Panc1 (cell line): Measurements from ENCODE around the gene GOLGA1. TPM values are rescaled to one million over a fixed set of nuclear protein-coding genes. Genes with fewer than 3 reads are reported as not detected.
"Not testable (repeated sequence)": the region's sequence is repeated elsewhere in the genome, so short reads cannot be mapped to it uniquely, and the experiment has no call there.

Source experiments
- ATAC-seq: fragments of 200-7000 bp; cut with Tn5 transposase; 2 replicates; pipeline ENCODE4 v1.9.1; 2020; ENCODE audit warnings: mild to moderate bottlenecking, moderate library complexity
- BruUV-seq: library from RNA; stranded (reverse); fragments of 400-500 nt; replicated peaks from 2 replicates; lab custom pipeline; 2021; lab: Mats Ljungman, UMichigan
- CTCF ChIA-PET: fragments of 300-600 bp; sonication (Branson Sonifier 250); formaldehyde crosslinking; loops from one replicate; lab custom pipeline; 2022; ENCODE audit warnings: antibody characterized with exemption; lab: Charles Lee
- POLR2A ChIA-PET: fragments of 300-600 bp; sonication (Branson Sonifier 250); formaldehyde crosslinking; loops from one replicate; lab custom pipeline; 2022; ENCODE audit warnings: antibody characterized with exemption; lab: Charles Lee
- DNase-seq: peaks from one replicate; pipeline ENCODE4 v3.0.0-alpha.2; 2010; ENCODE audit warnings: low read depth, low spot score
- H3K27ac ChIP-seq: 2 replicates; pipeline ENCODE4 v1.5.1; 2011; ENCODE audit warnings: mild to moderate bottlenecking, low read length, inconsistent platforms
- H3K27me3 ChIP-seq: fragments of 200-500 bp; sonication (Bioruptor generic); 2 replicates; pipeline ENCODE4 v1.6.0; 2014; ENCODE audit warnings: low read length, inconsistent platforms; ENCODE audit not compliant: control insufficient read depth, insufficient read depth
- H3K36me3 ChIP-seq: fragments of 200-500 bp; sonication (Bioruptor generic); 2 replicates; pipeline ENCODE4 v1.5.1; 2014; ENCODE audit warnings: inconsistent platforms, mild to moderate bottlenecking, low read length, moderate library complexity; ENCODE audit not compliant: control insufficient read depth, insufficient read depth
- H3K4me1 ChIP-seq: 2 replicates; pipeline ENCODE4 v1.5.1; 2011; ENCODE audit warnings: inconsistent platforms, mild to moderate bottlenecking, low read length, moderate library complexity; ENCODE audit not compliant: control insufficient read depth, insufficient read depth
- H3K4me3 ChIP-seq, 2 experiments: 2 replicates each; pipeline ENCODE4 v1.5.1; 2011 to 2012; ENCODE audit warnings: low read depth in 2 of 2, low read length in 2 of 2, mild to moderate bottlenecking in 2 of 2, inconsistent platforms in 1 of 2, moderate library complexity in 1 of 2
- H3K9me3 ChIP-seq: fragments of 200-500 bp; sonication (Bioruptor generic); 2 replicates; pipeline ENCODE4 v1.5.1; 2014; ENCODE audit warnings: low read depth, mild to moderate bottlenecking, inconsistent platforms, low read length, moderate library complexity; ENCODE audit not compliant: control insufficient read depth, insufficient read depth
- CTCF ChIP-seq: fragments of 450-650 bp; IDR thresholded peaks from 2 replicates; pipeline ENCODE4 v1.5.1; 2017; ENCODE audit warnings: mild to moderate bottlenecking
- POLR2AphosphoS5 ChIP-seq: IDR thresholded peaks from 2 replicates; pipeline ENCODE4 v1.6.1; 2012; ENCODE audit warnings: mild to moderate bottlenecking, low read depth, low read length, moderate library complexity
- REST ChIP-seq, 2 experiments: IDR thresholded peaks; 2 replicates each; pipeline ENCODE4 v1.6.1; 2011 to 2012; ENCODE audit warnings: low read depth in 2 of 2, control low read depth in 1 of 2, low read length in 1 of 2, mild to moderate bottlenecking in 1 of 2, moderate library complexity in 1 of 2; ENCODE audit not compliant: insufficient read depth in 1 of 2
- SIN3A ChIP-seq: IDR thresholded peaks from 2 replicates; pipeline ENCODE4 v1.6.1; 2012; ENCODE audit warnings: low read depth, mild to moderate bottlenecking, low read length, moderate library complexity, borderline replicate concordance; ENCODE audit not compliant: insufficient read depth
- TCF7L2 ChIP-seq: IDR thresholded peaks from 2 replicates; pipeline ENCODE4 v1.6.1; 2011; ENCODE audit warnings: mild to moderate bottlenecking, low read depth, low read length, inconsistent platforms
- in situ Hi-C: cut with HindIII; loops from 2 replicates; pipeline ENCODE4 v1.10.0; 2016; ENCODE audit warnings: low sequenced_read_pairs, low pct_unique_long_range_greater_than_20kb
- intact Hi-C: fragments of 100-400 bp; cut with micrococcal nuclease; formaldehyde crosslinking; loops from one replicate; pipeline ENCODE4 v1.10.0; 2022; ENCODE audit not compliant: unreplicated experiment
- total RNA-seq: library from RNA; stranded (reverse); gene quantifications from one replicate; pipeline ENCODE4 v1.2.1, GENCODE V29; 2021; ENCODE audit not compliant: unreplicated experiment

The GOLGA1 gene
- total RNA-seq, 1 experiment from 2014 or later: 15.5 TPM

- no TSS peak for BruUV-seq
- H3K4me3 ChIP-seq: no peak overlapping the region
- H3K9me3 ChIP-seq: no peaks in the 10 kb centered on the region
- TF ChIP-seq TCF7L2 (no peak), CTCF (no peak)
- DNase-seq (no peak), ATAC-seq (no peak)
- H3K4me1 ChIP-seq: no peaks in the 10 kb centered on the region
- in situ Hi-C loops (no loop called here), intact Hi-C loops (no loop called here)
- H3K27me3 ChIP-seq: no peaks in the 10 kb centered on the region
- H3K27ac ChIP-seq: no peak overlapping the region
- H3K36me3 ChIP-seq: no peaks in the 10 kb centered on the region
- POLR2A ChIA-PET: no interaction called here
- CTCF ChIA-PET: no interaction called here
Measured at GRCh38 chr9:124846969-124847368, 93.9 kb downstream of the GOLGA1 start.

GRCh38 chr9:124846467-124846866, 94.4 kb downstream of the GOLGA1 start:
- DNase-seq, POLR2A ChIA-PET, H3K4me1 ChIP-seq, H3K4me3 ChIP-seq, H3K36me3 ChIP-seq, intact Hi-C loops, in situ Hi-C loops, H3K27me3 ChIP-seq, H3K27ac ChIP-seq, ATAC-seq, H3K9me3 ChIP-seq, BruUV-seq: not testable (repeated sequence)
- CTCF ChIA-PET: interaction anchor here (1.1 kb wide), 1 partner anchor 74 kb away, joined by 5 read pairs; no protein-coding TSS in a partner anchor

- in situ Hi-C loops (no loop called here), intact Hi-C loops (no loop called here)
- no peaks in the 10 kb centered on the region for H3K9me3 ChIP-seq
- ATAC-seq (no peak), DNase-seq (no peak)
- TF ChIP-seq CTCF (no peak), TCF7L2 (no peak), REST (IDR thresholded peaks at IDR 0.05; ENCODE audit: insufficient read depth in 1 of 2, low read depth in 2 of 2, low read length in 1 of 2) (no peak), SIN3A (no peak), POLR2AphosphoS5 (no peak)
- no peaks in the 10 kb centered on the region for H3K27me3 ChIP-seq
- no peaks in the 10 kb centered on the region for H3K4me1 ChIP-seq
- POLR2A ChIA-PET: interaction anchor here (0.6 kb wide), 1 partner anchor 48 kb away, joined by 3 read pairs; no protein-coding TSS in a partner anchor
- CTCF ChIA-PET: no interaction called here
- H3K4me3 ChIP-seq: no peak overlapping the region
- no peaks in the 10 kb centered on the region for H3K36me3 ChIP-seq
- no peak overlapping the region for H3K27ac ChIP-seq
- BruUV-seq: no TSS peak
Measured at GRCh38 chr9:124844291-124844690, 96.6 kb downstream of the GOLGA1 start.
